Rectal smooth muscle tissue (tissue), 1 donor: ENCODE data around the gene PICK1.

ENCODE experiments used
- H3K27ac ChIP-seq: one replicate; pipeline ENCODE4 v1.7.0; 2013; ENCODE audit warnings: low read depth, low read length, inconsistent platforms
- H3K27me3 ChIP-seq: one replicate; pipeline ENCODE4 v1.7.0; 2013; ENCODE audit warnings: low read length; ENCODE audit not compliant: control insufficient read depth, insufficient read depth
- H3K36me3 ChIP-seq: one replicate; pipeline ENCODE4 v1.7.0; 2013; ENCODE audit warnings: low read length; ENCODE audit not compliant: control insufficient read depth, insufficient read depth
- H3K4me1 ChIP-seq: one replicate; pipeline ENCODE4 v1.7.0; 2013; ENCODE audit warnings: low read length; ENCODE audit not compliant: control insufficient read depth, insufficient read depth
- H3K4me3 ChIP-seq: one replicate; pipeline ENCODE4 v1.7.0; 2013; ENCODE audit warnings: low read length
- H3K9ac ChIP-seq: one replicate; pipeline ENCODE4 v1.7.0; 2013; ENCODE audit warnings: low read length

Gene PICK1

DNA sequence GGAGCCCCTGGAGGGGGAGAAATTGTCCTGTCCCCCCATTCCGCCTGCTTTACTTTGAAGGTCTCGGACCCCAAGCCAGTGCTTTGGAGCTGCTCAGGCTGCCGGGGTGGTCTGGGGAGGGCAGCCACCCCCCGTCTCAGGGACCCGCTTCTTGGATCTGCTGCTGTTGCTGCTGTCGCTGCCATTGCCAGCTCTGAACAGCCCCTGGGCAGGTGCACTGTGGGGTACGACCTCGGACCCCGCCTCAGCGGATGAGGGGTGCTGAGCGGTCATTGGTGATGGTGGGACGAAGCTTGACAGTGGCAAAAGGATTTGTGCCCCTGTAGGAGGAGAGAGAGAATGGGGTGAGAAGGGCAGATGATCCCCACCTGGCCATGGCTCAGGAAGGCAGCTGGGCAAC lies 27.9 kb downstream of the PICK1 start:
- H3K9ac ChIP-seq: no peak overlapping the region
- no peaks in the 10 kb centered on the region for H3K36me3 ChIP-seq
- no peak overlapping the region for H3K27ac ChIP-seq
- H3K4me1 ChIP-seq: no peaks in the 10 kb centered on the region
- peaks cover 13% of the 10 kb centered on the region for H3K27me3 ChIP-seq
- H3K4me3 ChIP-seq: no peak overlapping the region

GRCh38 chr22:38085501-38085900 lies 28.3 kb downstream of the PICK1 start:
- H3K4me3 ChIP-seq: no peak overlapping the region
- no peaks in the 10 kb centered on the region for H3K4me1 ChIP-seq
- no peaks in the 10 kb centered on the region for H3K36me3 ChIP-seq
- H3K27ac ChIP-seq: no peak overlapping the region
- H3K9ac ChIP-seq: no peak overlapping the region
- H3K27me3 ChIP-seq: peaks cover 13% of the 10 kb centered on the region

DNA sequence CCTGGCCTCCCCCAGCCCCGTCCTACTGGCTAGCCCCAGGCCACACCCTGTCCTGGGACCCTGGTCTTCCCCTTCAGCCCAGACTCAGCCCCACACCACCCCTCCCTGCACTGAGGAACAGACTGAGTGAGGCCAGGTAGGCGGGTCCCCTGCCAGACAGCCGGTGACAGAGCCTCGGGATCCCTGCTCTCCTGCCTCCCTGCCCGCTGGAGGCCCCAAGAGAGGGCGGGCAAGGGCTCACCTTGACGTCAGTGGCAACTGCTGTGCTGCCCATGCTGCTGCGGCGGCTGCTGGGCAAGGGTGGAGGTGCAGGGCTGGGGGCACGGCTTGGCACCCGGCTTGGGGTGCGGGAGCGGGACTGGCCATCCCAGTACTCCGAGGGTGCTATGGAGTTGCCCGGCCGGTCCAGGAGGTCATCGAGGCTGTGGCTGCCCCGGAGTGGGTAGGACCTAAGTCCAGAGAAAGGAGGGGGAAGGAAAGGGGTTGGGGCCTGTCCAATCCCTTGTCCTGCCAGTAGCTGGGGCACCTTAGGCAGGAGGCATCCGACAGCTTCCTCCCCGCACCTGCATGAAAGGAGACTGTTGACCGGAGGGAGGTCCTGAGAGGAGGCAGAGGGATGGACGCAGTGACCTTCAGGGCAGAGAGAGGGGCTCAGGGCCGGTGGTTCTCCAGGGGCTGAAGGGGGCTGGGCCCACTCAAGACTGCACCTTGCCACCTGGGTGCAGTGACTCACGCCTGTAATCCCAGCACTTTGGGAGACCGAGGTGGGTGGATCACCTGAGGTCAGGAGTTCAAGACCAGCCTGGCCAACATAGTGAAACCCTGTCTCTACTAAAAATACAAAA lies 29.0 kb downstream of the PICK1 start:
- Histone ChIP-seq H3K4me1 (no peaks in the 10 kb centered on the region), H3K4me3 (no peak overlapping the region), H3K27me3 (peaks cover 13% of the 10 kb centered on the region), H3K9ac (no peak overlapping the region), H3K36me3 (no peaks in the 10 kb centered on the region), H3K27ac (no peak overlapping the region)

DNA sequence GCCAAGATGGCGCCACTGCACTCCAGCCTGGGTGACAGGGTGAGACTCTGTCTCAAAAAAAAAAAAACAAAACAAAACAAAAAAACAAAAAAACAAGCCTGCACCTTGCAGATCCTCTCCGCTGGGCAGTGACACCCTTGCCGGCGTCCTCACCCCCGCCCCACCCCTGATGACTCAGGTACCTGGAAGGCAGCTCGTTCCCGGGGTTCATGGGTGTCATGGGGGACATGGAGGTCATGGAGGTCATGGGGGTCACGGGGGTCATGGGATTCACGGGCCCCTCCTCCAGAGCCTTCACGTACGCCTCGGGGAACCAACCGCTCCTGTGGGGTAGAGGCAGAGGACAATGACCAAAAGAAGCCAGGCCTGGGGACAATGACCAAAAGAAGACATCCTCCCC lies 29.7 kb downstream of the PICK1 start:
- H3K4me3 ChIP-seq: no peak overlapping the region
- H3K36me3 ChIP-seq: no peaks in the 10 kb centered on the region
- no peak overlapping the region for H3K27ac ChIP-seq
- H3K9ac ChIP-seq: no peak overlapping the region
- H3K27me3 ChIP-seq: peaks cover 12% of the 10 kb centered on the region
- H3K4me1 ChIP-seq: no peaks in the 10 kb centered on the region

- no peak overlapping the region for H3K4me3 ChIP-seq
- H3K9ac ChIP-seq: no peak overlapping the region
- no peaks in the 10 kb centered on the region for H3K4me1 ChIP-seq
- no peaks in the 10 kb centered on the region for H3K36me3 ChIP-seq
- H3K27me3 ChIP-seq: peaks cover 4% of the 10 kb centered on the region
- no peak overlapping the region for H3K27ac ChIP-seq
These were observed 30.7 kb downstream of the PICK1 start for GRCh38 chr22:38087855-38088254.

DNA sequence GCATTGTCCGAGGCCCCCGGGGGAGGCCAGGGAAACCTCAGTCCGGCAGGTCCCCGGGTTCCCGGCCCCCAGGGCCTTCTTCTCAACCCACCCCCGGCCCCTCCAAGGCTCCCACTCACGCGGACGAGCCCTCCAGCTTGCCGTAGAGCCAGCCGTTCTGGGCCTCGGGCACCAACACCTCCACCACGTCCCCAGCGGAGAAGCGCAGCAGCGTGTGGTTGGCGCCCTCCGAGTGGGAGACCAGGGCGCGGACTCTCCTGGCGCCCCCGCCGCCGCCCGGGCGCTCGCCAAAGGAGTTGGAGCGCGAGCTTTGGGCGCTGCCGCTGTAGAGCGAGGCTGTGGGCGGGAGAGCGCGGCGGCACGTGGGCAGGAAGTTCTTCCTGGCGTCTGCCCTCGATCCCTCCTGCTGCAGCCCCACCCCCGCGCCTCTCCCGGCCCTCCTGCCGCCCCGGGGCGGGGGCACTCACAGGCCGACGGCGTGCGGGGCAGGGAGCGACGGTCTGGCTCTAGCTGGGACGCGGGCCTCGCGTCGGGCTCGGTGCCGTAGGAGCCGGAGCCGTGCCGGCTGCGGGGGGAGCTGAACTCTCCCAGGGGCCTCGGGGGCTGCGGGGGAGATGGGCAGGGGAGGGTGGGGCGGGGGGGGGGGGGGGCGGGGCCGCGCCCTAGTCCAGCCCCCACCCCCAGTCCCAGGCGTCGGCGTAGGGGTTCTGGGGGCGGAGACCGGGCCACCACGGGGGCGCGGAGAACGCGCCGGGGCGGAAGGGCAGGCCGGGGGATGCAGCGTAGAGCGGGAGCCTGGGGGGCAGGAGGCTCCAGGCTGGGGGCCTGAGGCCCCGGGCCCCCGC lies 31.6 kb downstream of the PICK1 start:
- no peaks in the 10 kb centered on the region for H3K4me1 ChIP-seq
- H3K9ac ChIP-seq: no peak overlapping the region
- H3K27ac ChIP-seq: no peak overlapping the region
- H3K36me3 ChIP-seq: no peaks in the 10 kb centered on the region
- H3K27me3 ChIP-seq: peaks cover 2% of the 10 kb centered on the region
- no peak overlapping the region for H3K4me3 ChIP-seq

DNA sequence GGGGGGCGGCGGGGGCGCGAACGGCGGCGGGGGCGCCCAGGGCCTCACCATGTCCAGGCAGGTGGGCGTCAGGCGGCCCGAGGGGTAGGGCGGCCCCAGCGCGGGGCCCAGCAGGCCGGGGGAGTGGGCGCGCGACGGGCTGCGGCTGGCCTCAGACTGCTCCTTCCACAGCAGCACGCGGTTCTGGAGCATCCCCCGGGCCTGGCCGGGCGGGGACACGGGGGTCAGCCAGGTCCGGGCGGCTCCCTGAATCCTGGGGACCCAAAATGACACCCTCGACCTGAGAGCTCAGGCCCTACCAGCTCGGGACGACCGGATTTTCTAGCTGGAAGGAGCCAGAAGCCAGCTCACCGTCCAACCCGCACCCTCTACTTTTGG lies 32.3 kb downstream of the PICK1 start:
- no peak overlapping the region for H3K27ac ChIP-seq
- peaks cover 2% of the 10 kb centered on the region for H3K27me3 ChIP-seq
- no peak overlapping the region for H3K9ac ChIP-seq
- H3K36me3 ChIP-seq: no peaks in the 10 kb centered on the region
- no peak overlapping the region for H3K4me3 ChIP-seq
- no peaks in the 10 kb centered on the region for H3K4me1 ChIP-seq

GRCh38 chr22:38097058-38097457 lies 39.9 kb downstream of the PICK1 start:
- Histone ChIP-seq H3K4me1 (no peaks in the 10 kb centered on the region), H3K4me3 (no peak overlapping the region), H3K9ac (no peak overlapping the region), H3K36me3 (peaks cover 4% of the 10 kb centered on the region), H3K27me3 (no peaks in the 10 kb centered on the region), H3K27ac (no peak overlapping the region)

- no peaks in the 10 kb centered on the region for H3K4me1 ChIP-seq
- H3K9ac ChIP-seq: no peak overlapping the region
- no peaks in the 10 kb centered on the region for H3K27me3 ChIP-seq
- H3K4me3 ChIP-seq: no peak overlapping the region
- no peak overlapping the region for H3K27ac ChIP-seq
- peaks cover 4% of the 10 kb centered on the region for H3K36me3 ChIP-seq
These were observed 40.6 kb downstream of the PICK1 start for GRCh38 chr22:38097557-38098409.

DNA sequence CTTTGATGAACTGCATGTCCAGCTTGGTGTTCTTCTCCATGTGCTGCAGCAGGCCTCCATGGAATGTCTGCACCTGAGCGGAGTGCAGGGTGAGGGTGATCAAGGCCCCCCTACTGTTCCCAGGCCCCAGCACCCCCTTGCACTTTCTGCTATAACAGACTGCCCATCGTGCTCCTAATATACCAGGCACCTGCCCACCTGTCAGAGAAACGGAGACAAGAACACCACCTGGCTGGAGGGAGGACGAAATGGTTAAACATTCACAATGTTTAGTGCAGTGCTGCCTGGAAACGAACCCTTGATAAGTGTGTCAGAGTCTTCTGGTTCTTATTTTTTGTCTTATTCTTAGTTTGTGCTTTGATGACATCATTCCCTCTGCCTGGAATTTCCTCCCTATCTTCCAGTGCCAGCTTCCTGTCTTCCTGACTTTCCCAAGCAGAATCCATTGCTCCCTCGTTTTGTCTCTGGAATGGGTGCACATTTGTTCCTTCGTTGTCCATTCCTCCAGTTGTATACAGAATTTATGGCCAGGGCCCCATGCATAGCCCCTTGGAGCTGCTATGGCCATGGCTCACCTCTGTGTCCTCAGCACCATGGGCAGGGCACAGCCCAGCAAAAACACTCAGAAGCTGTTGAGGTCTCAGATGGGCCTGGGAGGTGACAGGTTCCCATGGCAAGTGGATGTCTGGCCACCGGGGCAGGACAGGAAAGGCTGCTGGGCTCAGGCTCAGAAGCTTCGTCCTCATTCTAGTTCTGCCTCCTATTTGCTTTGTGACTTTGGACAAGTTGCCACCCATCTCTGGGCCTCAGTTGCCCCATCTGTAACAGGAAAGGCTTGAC lies 41.4 kb downstream of the PICK1 start:
- H3K36me3 ChIP-seq: peaks cover 4% of the 10 kb centered on the region
- H3K27ac ChIP-seq: no peak overlapping the region
- peak overlapping the region; percentile 13 for H3K9ac ChIP-seq

GRCh38 chr22:38103641-38104040 lies 46.4 kb downstream of the PICK1 start:
- H3K4me1 ChIP-seq: no peaks in the 10 kb centered on the region

More for the DNA sequence above, 41.4 kb downstream of the PICK1 start:
- H3K4me1 ChIP-seq: no peaks in the 10 kb centered on the region
- H3K4me3 ChIP-seq: no peak overlapping the region
- H3K27me3 ChIP-seq: no peaks in the 10 kb centered on the region

More at GRCh38 chr22:38103641-38104040, 46.4 kb downstream of the PICK1 start:
- H3K9ac ChIP-seq: no peak overlapping the region
- no peak overlapping the region for H3K4me3 ChIP-seq
- H3K36me3 ChIP-seq: peaks cover 4% of the 10 kb centered on the region
- H3K27ac ChIP-seq: no peak overlapping the region
- no peaks in the 10 kb centered on the region for H3K27me3 ChIP-seq
